Measurements from ENCODE around the gene LRRC17. TPM values are rescaled to one million over a fixed set of nuclear protein-coding genes. Genes with fewer than 3 reads are reported as not detected.
"Not testable (repeated sequence)": the region's sequence is repeated elsewhere in the genome, so short reads cannot be mapped to it uniquely, and the experiment has no call there.

LRRC17 gene
- total and polyA plus RNA-seq, 11 donors: 0.72 to 10.8 (median 2.8) TPM

- intact Hi-C loops (cut with DNase I): no loop called here
- ATAC-seq (no peak), DNase-seq (no peak)
- Histone ChIP-seq H3K36me3 (no peaks in the 10 kb centered on the region), H3K4me1 (peaks cover 0 to 4% (median 0%) of the 10 kb centered on the region in 12 donors), H3K9me3 (no peaks in the 10 kb centered on the region), H3K27ac (no peak overlapping the region), H3K27me3 (no peaks in the 10 kb centered on the region), H3K4me3 (no peak overlapping the region)
- TF ChIP-seq CTCF (IDR thresholded peaks at IDR 0.05) (no peak), POLR2A (IDR thresholded peaks at IDR 0.05) (no peak)
- 91 to 93% (median 92%) methylated on average over 23 of the region's 23 CpGs for WGBS, 4 donors
Observed at GRCh38 chr7:102973096-102973802, 60.4 kb downstream of the LRRC17 start.

- DNase-seq (no peak), ATAC-seq (no peak)
- WGBS, 4 donors: 87 to 91% (median 89%) methylated on average over 15 of the region's 15 CpGs
- intact Hi-C loops (cut with DNase I): no loop called here
- TF ChIP-seq CTCF (IDR thresholded peaks at IDR 0.05) (peak in 1 of 12 donors; percentile 26), POLR2A (IDR thresholded peaks at IDR 0.05) (no peak)
- peaks cover 0 to 10% (median 3%) of the 10 kb centered on the region in 12 donors for H3K9me3 ChIP-seq
- H3K36me3 ChIP-seq: no peaks in the 10 kb centered on the region
- H3K27ac ChIP-seq: no peak overlapping the region
- H3K4me1 ChIP-seq: peaks cover 0 to 5% (median 0%) of the 10 kb centered on the region in 12 donors
- H3K4me3 ChIP-seq: no peak overlapping the region
- no peaks in the 10 kb centered on the region for H3K27me3 ChIP-seq
Observed at GRCh38 chr7:102974366-102975236, 61.8 kb downstream of the LRRC17 start.

- intact Hi-C loops (cut with DNase I): no loop called here
- Histone ChIP-seq H3K27ac (no peak overlapping the region), H3K36me3 (no peaks in the 10 kb centered on the region), H3K9me3 (peaks cover 0 to 19% (median 6%) of the 10 kb centered on the region in 12 donors), H3K4me1 (peaks cover 0 to 5% (median 0%) of the 10 kb centered on the region in 12 donors), H3K4me3 (no peak overlapping the region), H3K27me3 (no peaks in the 10 kb centered on the region)
- 81 to 87% (median 84%) methylated on average over 8 of the region's 8 CpGs for WGBS, 4 donors
- ATAC-seq (no peak), DNase-seq (no peak)
- TF ChIP-seq POLR2A (IDR thresholded peaks at IDR 0.05): no peak
- no peak for TF ChIP-seq CTCF (IDR thresholded peaks at IDR 0.05)
Observed at GRCh38 chr7:102975854-102976253, 63.1 kb downstream of the LRRC17 start.

GRCh38 chr7:102976493-102976892, 63.7 kb downstream of the LRRC17 start:
- Histone ChIP-seq H3K4me3 (no peak overlapping the region), H3K4me1 (peaks cover 0 to 5% (median 0%) of the 10 kb centered on the region in 12 donors), H3K9me3 (peaks cover 0 to 19% (median 6%) of the 10 kb centered on the region in 12 donors), H3K27me3 (no peaks in the 10 kb centered on the region), H3K36me3 (no peaks in the 10 kb centered on the region), H3K27ac (no peak overlapping the region)
- no peak for TF ChIP-seq CTCF (IDR thresholded peaks at IDR 0.05)
- no peak for TF ChIP-seq POLR2A (IDR thresholded peaks at IDR 0.05)
- DNase-seq (no peak), ATAC-seq (no peak)
- intact Hi-C loops (cut with DNase I): no loop called here
- WGBS, 4 donors: 84 to 89% (median 85%) methylated on average over 8 of the region's 8 CpGs

GRCh38 chr7:102977586-102977985, 64.8 kb downstream of the LRRC17 start:
- H3K36me3 ChIP-seq; intact Hi-C loops (cut with DNase I); H3K4me1 ChIP-seq; H3K27me3 ChIP-seq; ATAC-seq; DNase-seq; H3K4me3 ChIP-seq; H3K27ac ChIP-seq: not testable (repeated sequence)
- H3K9me3 ChIP-seq: peaks cover 0 to 19% (median 6%) of the 10 kb centered on the region in 12 donors
- 86 to 96% (median 93%) methylated on average over 3 to 4 of the region's 4 CpGs for WGBS, 4 donors

Measured in heart left ventricle (tissue), 16 donors.